H1 (cell line): ENCODE measurements around the gene SBF2. TPM values are rescaled to one million over a fixed set of nuclear protein-coding genes. Genes with fewer than 3 reads are reported as not detected.
A peak's percentile ranks its signal among the peaks of the same experiment; 100 is the strongest.

Experiments
- CTCF ChIA-PET: fragments of 300-600 bp; sonication (Branson Sonifier 250); formaldehyde crosslinking; loops from one replicate; lab custom pipeline; 2021; ENCODE audit not compliant: partially characterized antibody; lab: Charles Lee
- POLR2A ChIA-PET: fragments of 300-600 bp; sonication (Branson Sonifier 250); formaldehyde crosslinking; loops from one replicate; lab custom pipeline; 2021; ENCODE audit warnings: inconsistent platforms; ENCODE audit not compliant: partially characterized antibody; lab: Charles Lee
- DNase-seq, 2 experiments: peaks; one replicate each; pipeline versions ENCODE4 v3.0.0 to v3.0.0-alpha.2; 2010 to 2022; ENCODE audit warnings: low spot score in 2 of 2, low read depth in 1 of 2, mixed read lengths in 1 of 2
- FAIRE-seq: peaks from 2 replicates; lab custom pipeline; 2011; peaks lifted over from hg19 to GRCh38; lab: Jason Lieb, UNC
- H2AFZ ChIP-seq: 2 replicates; pipeline ENCODE4 v1.8.1; 2012; ENCODE audit warnings: low read length, inconsistent platforms
- H2AK5ac ChIP-seq: 2 replicates; pipeline ENCODE4 v1.6.1; 2013; ENCODE audit warnings: low read depth, low read length
- H2BK120ac ChIP-seq: replicated peaks from 2 replicates; pipeline ENCODE3; 2013; ENCODE audit warnings: low read depth, low read length, inconsistent platforms
- H2BK12ac ChIP-seq: 2 replicates; pipeline ENCODE4 v1.6.1; 2013; ENCODE audit warnings: low read depth, low read length
- H2BK15ac ChIP-seq: 2 replicates; pipeline ENCODE4 v1.6.1; 2013; ENCODE audit warnings: low read length
- H2BK20ac ChIP-seq: 2 replicates; pipeline ENCODE4 v1.6.1; 2013; ENCODE audit warnings: low read length
- H2BK5ac ChIP-seq: 2 replicates; pipeline ENCODE4 v1.6.1; 2013; ENCODE audit warnings: low read depth, low read length
- H3K14ac ChIP-seq: 2 replicates; pipeline ENCODE4 v1.6.1; 2013; ENCODE audit warnings: inconsistent platforms; ENCODE audit not compliant: insufficient read length
- H3K18ac ChIP-seq: 2 replicates; pipeline ENCODE4 v1.6.1; 2013; ENCODE audit warnings: low read length; ENCODE audit errors: extremely low read depth
- H3K23ac ChIP-seq: 2 replicates; pipeline ENCODE4 v1.6.1; 2013; ENCODE audit warnings: inconsistent platforms; ENCODE audit not compliant: insufficient read length
- H3K23me2 ChIP-seq: 2 replicates; pipeline ENCODE4 v1.6.1; 2013; ENCODE audit warnings: low read depth, low read length
- H3K27ac ChIP-seq: 2 replicates; pipeline ENCODE4 v1.6.1; 2011; ENCODE audit warnings: low read depth, low read length, inconsistent platforms
- H3K27me3 ChIP-seq, 4 experiments: replicated peaks in 1 of 4; 1 replicate in 1 of 4; 2 replicates in 3 of 4; pipeline versions ENCODE4 v1.6.1 to v1.8.1; 2011 to 2013; ENCODE audit warnings: low read length in 3 of 4, mild to moderate bottlenecking in 3 of 4, inconsistent platforms in 2 of 4, mixed read lengths in 2 of 4, moderate library complexity in 1 of 4; ENCODE audit not compliant: control insufficient read depth in 3 of 4, insufficient read depth in 3 of 4; ENCODE audit errors: extremely low read depth in 1 of 4
- H3K36me3 ChIP-seq, 4 experiments: 2 replicates each; pipeline versions ENCODE4 v1.6.1 to v1.8.1; 2011 to 2013; ENCODE audit warnings: mild to moderate bottlenecking in 4 of 4, low read length in 3 of 4, moderate library complexity in 2 of 4, control low read depth in 1 of 4, inconsistent platforms in 1 of 4; ENCODE audit not compliant: insufficient read depth in 4 of 4, control insufficient read depth in 2 of 4
- H3K4ac ChIP-seq: replicated peaks from 2 replicates; pipeline ENCODE3; 2013; ENCODE audit warnings: low read length, low read depth, mixed read lengths, inconsistent platforms; ENCODE audit not compliant: insufficient read length
- H3K4me1 ChIP-seq, 4 experiments: replicated peaks in 1 of 4; 1 replicate in 1 of 4; 2 replicates in 3 of 4; pipeline versions ENCODE4 v1.6.1 to v1.8.1; 2011 to 2013; ENCODE audit warnings: low read length in 3 of 4, inconsistent platforms in 2 of 4, mixed read lengths in 1 of 4; ENCODE audit not compliant: insufficient read depth in 4 of 4, control insufficient read depth in 3 of 4
- H3K4me2 ChIP-seq, 2 experiments: 2 replicates each; pipeline versions ENCODE4 v1.6.1 to v1.8.1; 2011 to 2013; ENCODE audit warnings: low read depth in 2 of 2, low read length in 2 of 2, control low read depth in 1 of 2, inconsistent platforms in 1 of 2, mild to moderate bottlenecking in 1 of 2; ENCODE audit not compliant: insufficient read depth in 1 of 2
- H3K4me3 ChIP-seq, 4 experiments: fragments of 200-600, 300-600 bp in 1 of 4; sonication (generic), shearing (Covaris generic), sonication (Bioruptor Twin) in 1 of 4; 2 replicates each; pipeline versions ENCODE4 v1.5.1 to v1.8.1; 2011 to 2016; ENCODE audit warnings: low read length in 4 of 4, low read depth in 3 of 4, control low read depth in 2 of 4, inconsistent platforms in 2 of 4, mild to moderate bottlenecking in 2 of 4, mixed read lengths in 1 of 4, moderate library complexity in 1 of 4; ENCODE audit not compliant: insufficient read depth in 2 of 4; ENCODE audit errors: extremely low read depth in 1 of 4
- H3K56ac ChIP-seq: replicated peaks from 2 replicates; pipeline ENCODE3; 2013; ENCODE audit warnings: low read depth, mild to moderate bottlenecking, mixed read lengths, low read length, inconsistent platforms; ENCODE audit not compliant: insufficient read length
- H3K79me1 ChIP-seq: 2 replicates; pipeline ENCODE4 v1.6.1; 2013; ENCODE audit warnings: low read depth, low read length, control low read depth
- H3K79me2 ChIP-seq, 2 experiments: 2 replicates each; pipeline versions ENCODE4 v1.6.1 to v1.8.1; 2012 to 2013; ENCODE audit warnings: low read length in 2 of 2, mild to moderate bottlenecking in 2 of 2, inconsistent platforms in 1 of 2; ENCODE audit not compliant: insufficient read depth in 2 of 2, control insufficient read depth in 1 of 2
- H3K9ac ChIP-seq, 4 experiments: replicated peaks in 1 of 4; 1 replicate in 1 of 4; 2 replicates in 3 of 4; pipeline versions ENCODE4 v1.6.1 to v1.8.1; 2011 to 2013; ENCODE audit warnings: low read depth in 3 of 4, low read length in 3 of 4, control low read depth in 2 of 4, mild to moderate bottlenecking in 2 of 4, moderate library complexity in 2 of 4, inconsistent platforms in 1 of 4; ENCODE audit errors: extremely low read depth in 1 of 4
- H3K9me3 ChIP-seq, 2 experiments: 2 replicates each; pipeline versions ENCODE4 v1.6.1 to v1.8.1; 2012 to 2013; ENCODE audit warnings: mild to moderate bottlenecking in 2 of 2, moderate library complexity in 2 of 2, control low read depth in 1 of 2, inconsistent platforms in 1 of 2, low read depth in 1 of 2, low read length in 1 of 2, mixed read lengths in 1 of 2; ENCODE audit not compliant: insufficient read depth in 2 of 2
- H4K20me1 ChIP-seq, 2 experiments: replicated peaks in 1 of 2; 2 replicates each; pipeline versions ENCODE3 to v1.8.1; 2011 to 2013; ENCODE audit warnings: inconsistent platforms in 2 of 2, low read length in 2 of 2, mild to moderate bottlenecking in 1 of 2; ENCODE audit not compliant: insufficient read depth in 2 of 2, control insufficient read depth in 1 of 2
- H4K5ac ChIP-seq: 2 replicates; pipeline ENCODE4 v1.6.1; 2013; ENCODE audit warnings: low read length, low read depth, mixed read lengths, inconsistent platforms; ENCODE audit not compliant: insufficient read length
- H4K8ac ChIP-seq: 2 replicates; pipeline ENCODE4 v1.8.0; 2013; ENCODE audit warnings: mild to moderate bottlenecking, moderate library complexity, low read length, inconsistent platforms; ENCODE audit not compliant: insufficient read depth; ENCODE audit errors: extremely low read depth
- H4K91ac ChIP-seq: replicated peaks from 2 replicates; pipeline ENCODE3; 2013; ENCODE audit warnings: low read length, mixed read lengths, inconsistent platforms; ENCODE audit not compliant: insufficient read length
- CREB1 ChIP-seq: IDR thresholded peaks from 2 replicates; pipeline ENCODE4 v1.6.1; 2012; ENCODE audit warnings: inconsistent platforms
- EGR1 ChIP-seq: IDR thresholded peaks from 2 replicates; pipeline ENCODE4 v1.6.1; 2011; ENCODE audit warnings: low read depth, low read length, borderline replicate concordance
- GABPA ChIP-seq: IDR thresholded peaks from 2 replicates; pipeline ENCODE4 v1.6.1; 2011; ENCODE audit warnings: mild to moderate bottlenecking, low read length, moderate library complexity, borderline replicate concordance; ENCODE audit not compliant: insufficient read depth
- RAD21 ChIP-seq, 2 experiments: IDR thresholded peaks in 1 of 2; conservative IDR thresholded peaks in 1 of 2; 2 replicates each; pipeline ENCODE4 v1.6.1; 2011; ENCODE audit warnings: low read depth in 2 of 2, low read length in 2 of 2, improper control_type of control experiment in 1 of 2, inconsistent platforms in 1 of 2, mild to moderate bottlenecking in 1 of 2, moderate library complexity in 1 of 2
- RXRA ChIP-seq: IDR thresholded peaks from 2 replicates; pipeline ENCODE4 v1.6.1; 2011; ENCODE audit warnings: low read depth, mild to moderate bottlenecking, low read length, moderate library complexity; ENCODE audit not compliant: insufficient read depth
- SIX5 ChIP-seq: IDR thresholded peaks from 2 replicates; pipeline ENCODE4 v1.6.1; 2011; ENCODE audit warnings: mild to moderate bottlenecking, low read depth, low read length
- SP2 ChIP-seq: IDR thresholded peaks from 2 replicates; pipeline ENCODE4 v1.6.1; 2012; ENCODE audit warnings: mild to moderate bottlenecking, low read length, inconsistent platforms
- SP4 ChIP-seq: IDR thresholded peaks from 2 replicates; pipeline ENCODE4 v1.6.1; 2012; ENCODE audit warnings: low read length, inconsistent platforms
- WGBS, 2 experiments: shearing (Covaris generic) in 1 of 2; methylation state at CpG; one replicate each; pipeline versions ENCODE4 v1.1.6 to v1.1.7; 2013 to 2015; ENCODE audit warnings: low lambda C conversion rate in 2 of 2, mixed read lengths in 2 of 2, inconsistent platforms in 1 of 2, low coverage in 1 of 2, missing lambda C conversion rate in 1 of 2; ENCODE audit not compliant: insufficient replicate concordance in 2 of 2, insufficient coverage in 1 of 2, insufficient read length in 1 of 2; ENCODE audit errors: extremely low coverage in 1 of 2, missing lambda C conversion rate in 1 of 2; 5-methylcytosine and 5-hydroxymethylcytosine counted together
- polyA plus RNA-seq, 7 experiments: library from polyadenylated mRNA; depleted of rRNA in 3 of 7; stranded (reverse) in 5 of 7; unstranded in 2 of 7; fragments of >200 nt in 5 of 7; fragments of 200-250 nt in 2 of 7; gene quantifications; 1 replicate in 5 of 7; 2 replicates in 1 of 7; 4 replicates in 1 of 7; pipeline versions ENCODE4 v1.2.1 to v1.2.3, GENCODE V29; 2011 to 2013; ENCODE audit warnings: missing spikeins in 2 of 7, mixed read lengths in 2 of 7
- total RNA-seq: library from RNA; stranded (reverse); fragmentation: NEBNext Ultra II Directional; extraction: Animal tissue kit (Norgen Biotek cat#: 25700); gene quantifications from 2 replicates; pipeline ENCODE4 v1.2.1, GENCODE V29; 2021
- TF ChIP-seq, protein P1 (sequence below): IDR thresholded peaks from 2 replicates; pipeline ENCODE4 v1.6.1; 2011; ENCODE audit warnings: low read length, improper control_type of control experiment
- TF ChIP-seq, protein P2 (sequence below): IDR thresholded peaks from 2 replicates; pipeline ENCODE4 v1.6.1; 2012; ENCODE audit warnings: inconsistent platforms
- TF ChIP-seq, protein P3 (sequence below): IDR thresholded peaks from 2 replicates; pipeline ENCODE4 v1.6.1; 2011; ENCODE audit warnings: low read depth, mild to moderate bottlenecking, low read length; ENCODE audit not compliant: insufficient read depth

Gene SBF2
- total and polyA plus RNA-seq, 2 of the 8 experiments (the other 6 are each of a cell fraction or from before 2014, with no cell fraction given) = 36.7 to 50.5 TPM

DNA sequence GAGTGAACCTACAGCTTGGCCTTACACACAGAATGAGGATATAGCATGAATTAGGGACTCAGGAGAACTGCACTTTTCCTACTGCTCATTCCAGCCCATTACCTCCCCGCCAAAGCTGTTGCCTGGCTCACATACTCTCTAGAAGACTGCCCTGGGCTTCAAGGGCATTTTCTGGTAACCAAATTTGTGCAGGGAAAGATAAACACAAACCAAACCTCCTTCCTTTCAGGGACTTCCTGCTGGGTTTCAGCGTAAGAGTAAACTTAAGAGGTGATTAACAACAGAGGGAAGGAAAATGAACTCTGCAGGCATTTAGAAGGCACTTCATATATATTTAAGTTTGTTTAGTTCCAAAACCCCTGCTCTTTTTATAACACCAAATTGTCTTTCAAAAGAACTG is 435.2 kb downstream of the SBF2 start:
- no peak overlapping the region for H2AFZ ChIP-seq
- peaks cover 0 to 8% (median 3%) of the 10 kb centered on the region in 4 experiments; a peak in 4 of 8 replicates for H3K36me3 ChIP-seq
- H4K8ac ChIP-seq = no peak overlapping the region
- no peaks in the 10 kb centered on the region; the same call in 1 of the 2 replicates for H3K23me2 ChIP-seq
- H3K23ac ChIP-seq = no peak overlapping the region
- no peaks in the 10 kb centered on the region for H3K9me3 ChIP-seq
- H3K56ac ChIP-seq = no peak overlapping the region
- no peak overlapping the region for H3K9ac ChIP-seq
- H4K5ac ChIP-seq = no peak overlapping the region
- H2BK120ac ChIP-seq = no peak overlapping the region
- H2BK5ac ChIP-seq = no peak overlapping the region
- no peak overlapping the region for H3K14ac ChIP-seq
- ChIA-PET POLR2A (interaction anchor here (1.5 kb wide), 1 partner anchor 445 kb away, joined by 4 read pairs; no protein-coding TSS in a partner anchor), CTCF (interaction anchor here (1.0 to 3.0 kb wide), 6 partner anchors 12 to 114 kb away, joined by 3 to 15 read pairs (median 4); no protein-coding TSS in a partner anchor)
- no peaks in the 10 kb centered on the region for H3K79me2 ChIP-seq
- H3K4me1 ChIP-seq = peaks cover 3 to 21% (median 13%) of the 10 kb centered on the region in 4 experiments; a peak in 5 of 7 replicates
- DNase-seq (no peak), FAIRE-seq (peak; percentile 63)
- H2BK12ac ChIP-seq = peak overlapping the region; percentile 56; the same call in 1 of the 2 replicates
- H4K91ac ChIP-seq = no peak overlapping the region
- 0 out of 2 replicates have a peak overlapping the region, but pooled peaks have one; percentile 4 for H3K18ac ChIP-seq
- H3K4me2 ChIP-seq = peak overlapping the region in 1 of 2 experiments; percentile 28; a peak in 1 of 4 replicates
- no peak overlapping the region for H2BK15ac ChIP-seq
- no peak overlapping the region for H3K4ac ChIP-seq
- no peak overlapping the region for H2AK5ac ChIP-seq
- H3K27ac ChIP-seq = no peak overlapping the region
- no peaks in the 10 kb centered on the region for H3K27me3 ChIP-seq
- H2BK20ac ChIP-seq = no peak overlapping the region
- no peak overlapping the region for H3K4me3 ChIP-seq
- 32% methylated on average over 2 of the region's 2 CpGs; no CpG with 5 or more reads in 1 of the 2 experiments for WGBS, 2 experiments
- no peaks in the 10 kb centered on the region for H3K79me1 ChIP-seq
- no peaks in the 10 kb centered on the region for H4K20me1 ChIP-seq
- TF ChIP-seq SP4 (no peak), EGR1 (no peak), SIX5 (no peak), SP2 (no peak), GABPA (no peak), CREB1 (no peak), RAD21 (IDR thresholded peaks at IDR 0.05 in 1 of 2, conservative IDR thresholded peaks at IDR 0.05 in 1 of 2; ENCODE audit: low read depth in 2 of 2, low read length in 2 of 2) (no peak), RXRA (no peak)
- TF ChIP-seq, protein P1, sequence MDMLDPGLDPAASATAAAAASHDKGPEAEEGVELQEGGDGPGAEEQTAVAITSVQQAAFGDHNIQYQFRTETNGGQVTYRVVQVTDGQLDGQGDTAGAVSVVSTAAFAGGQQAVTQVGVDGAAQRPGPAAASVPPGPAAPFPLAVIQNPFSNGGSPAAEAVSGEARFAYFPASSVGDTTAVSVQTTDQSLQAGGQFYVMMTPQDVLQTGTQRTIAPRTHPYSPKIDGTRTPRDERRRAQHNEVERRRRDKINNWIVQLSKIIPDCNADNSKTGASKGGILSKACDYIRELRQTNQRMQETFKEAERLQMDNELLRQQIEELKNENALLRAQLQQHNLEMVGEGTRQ = no peak
- TF ChIP-seq, protein P2, sequence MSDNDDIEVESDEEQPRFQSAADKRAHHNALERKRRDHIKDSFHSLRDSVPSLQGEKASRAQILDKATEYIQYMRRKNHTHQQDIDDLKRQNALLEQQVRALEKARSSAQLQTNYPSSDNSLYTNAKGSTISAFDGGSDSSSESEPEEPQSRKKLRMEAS = no peak
- TF ChIP-seq, protein P3, sequence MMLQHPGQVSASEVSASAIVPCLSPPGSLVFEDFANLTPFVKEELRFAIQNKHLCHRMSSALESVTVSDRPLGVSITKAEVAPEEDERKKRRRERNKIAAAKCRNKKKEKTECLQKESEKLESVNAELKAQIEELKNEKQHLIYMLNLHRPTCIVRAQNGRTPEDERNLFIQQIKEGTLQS = no peak
